OCI-LY3 (cell line): Measurements from ENCODE around the gene CNTNAP1.

Experiments used
- H2AFZ ChIP-seq: fragments of 200-600, 300-600 bp; shearing (Covaris generic); 2 replicates; pipeline ENCODE4 v1.6.0; 2014; ENCODE audit warnings: antibody characterized with exemption, low read depth, low read length
- H3K27ac ChIP-seq: fragments of 200-600, 300-600 bp; sonication (generic); 2 replicates; pipeline ENCODE4 v1.5.1; 2014; ENCODE audit warnings: mild to moderate bottlenecking, low read length, moderate library complexity, mixed read lengths
- H3K27me3 ChIP-seq: fragments of 200-600, 300-600 bp; sonication (generic); 2 replicates; pipeline ENCODE4 v1.6.1; 2014; ENCODE audit warnings: low read depth, low read length, mixed read lengths
- H3K36me3 ChIP-seq: fragments of 200-600, 300-600 bp; sonication (generic); replicated peaks from 2 replicates; pipeline ENCODE3; 2014; ENCODE audit warnings: low read depth, low read length, mixed read lengths
- H3K4me1 ChIP-seq: fragments of 300-600, 200-600 bp; sonication (generic); 2 replicates; pipeline ENCODE4 v1.6.1; 2014; ENCODE audit warnings: low read length, mixed read lengths
- H3K4me2 ChIP-seq: fragments of 200-600, 300-600 bp; sonication (generic); 2 replicates; pipeline ENCODE4 v1.6.1; 2014; ENCODE audit warnings: low read length, mixed read lengths
- H3K4me3 ChIP-seq: fragments of 300-600, 200-600 bp; sonication (generic); 2 replicates; pipeline ENCODE4 v1.5.1; 2014; ENCODE audit warnings: antibody characterized with exemption, mild to moderate bottlenecking, low read length, moderate library complexity
- H3K79me2 ChIP-seq: fragments of 300-600, 200-600 bp; shearing (Covaris generic); 2 replicates; pipeline ENCODE4 v1.6.1; 2014; ENCODE audit warnings: mild to moderate bottlenecking, low read length, mixed read lengths
- H3K9ac ChIP-seq: fragments of 300-600, 200-600 bp; shearing (Covaris generic); 2 replicates; pipeline ENCODE4 v1.6.0; 2014; ENCODE audit warnings: mild to moderate bottlenecking, low read length, moderate library complexity
- H3K9me3 ChIP-seq: fragments of 200-600, 300-600 bp; shearing (Covaris generic); 2 replicates; pipeline ENCODE4 v1.6.1; 2014; ENCODE audit warnings: low read length, mixed read lengths; ENCODE audit not compliant: insufficient read depth
- H4K20me1 ChIP-seq: fragments of 200-600, 300-600 bp; sonication (generic); 2 replicates; pipeline ENCODE4 v1.6.1; 2016; ENCODE audit warnings: low read length, mixed read lengths; ENCODE audit not compliant: insufficient read depth
- CTCF ChIP-seq: fragments of 200-600, 300-600 bp; sonication (generic); IDR thresholded peaks from 2 replicates; pipeline ENCODE4 v1.5.1; 2014; ENCODE audit warnings: antibody characterized with exemption, low read length, low read depth
- EZH2phosphoT487 ChIP-seq: fragments of 200-600 bp; shearing (Covaris generic); IDR thresholded peaks from 2 replicates; pipeline ENCODE4 v1.6.1; 2018; ENCODE audit warnings: antibody characterized with exemption, mixed run types, low read depth

CNTNAP1 gene

GRCh38 chr17:42681976-42682721 lies at the start of gene CNTNAP1:
Gene CNTNAP1 (plus strand): TSS chr17:42682531. CDS start chr17:42682830, 299 bp downstream.
- Histone ChIP-seq H2AFZ (peak within 1 kb of the TSS; percentile 58), H3K9me3 (no peaks in the 10 kb centered on the region), H3K27me3 (no peaks in the 10 kb centered on the region), H3K4me2 (peak within 1 kb of the TSS; percentile 99), H3K79me2 (peaks cover 27% of the 10 kb centered on the region), H4K20me1 (no peaks in the 10 kb centered on the region), H3K36me3 (peaks cover 15% of the 10 kb centered on the region), H3K4me3 (peak within 1 kb of the TSS; percentile 82), H3K4me1 (peaks cover 44% of the 10 kb centered on the region), H3K27ac (peak within 1 kb of the TSS; percentile 66), H3K9ac (peak within 1 kb of the TSS; percentile 85)
- TF ChIP-seq CTCF: no peak
- no peak for TF ChIP-seq EZH2phosphoT487

GRCh38 chr17:42632949-42633444 lies 49.3 kb upstream of the CNTNAP1 start:
- H3K9ac ChIP-seq: no peak overlapping the region
- H3K27ac ChIP-seq: no peak overlapping the region
- no peak overlapping the region; the same call in 1 of the 2 replicates for H2AFZ ChIP-seq
- H3K36me3 ChIP-seq: no peaks in the 10 kb centered on the region
- H3K4me2 ChIP-seq: no peak overlapping the region
- H3K27me3 ChIP-seq: no peaks in the 10 kb centered on the region
- H3K4me3 ChIP-seq: no peak overlapping the region
- no peak for TF ChIP-seq CTCF
- no peak for TF ChIP-seq EZH2phosphoT487
- no peaks in the 10 kb centered on the region for H3K9me3 ChIP-seq
- H4K20me1 ChIP-seq: no peaks in the 10 kb centered on the region
- no peaks in the 10 kb centered on the region for H3K4me1 ChIP-seq
- H3K79me2 ChIP-seq: no peaks in the 10 kb centered on the region

GRCh38 chr17:42639525-42640113 lies 42.7 kb upstream of the CNTNAP1 start:
- Histone ChIP-seq H3K9ac (no peak overlapping the region), H3K4me1 (no peaks in the 10 kb centered on the region), H3K27ac (no peak overlapping the region), H4K20me1 (no peaks in the 10 kb centered on the region), H3K4me3 (no peak overlapping the region), H2AFZ (no peak overlapping the region), H3K4me2 (no peak overlapping the region), H3K36me3 (no peaks in the 10 kb centered on the region), H3K27me3 (peaks cover 4% of the 10 kb centered on the region; the same call in 1 of the 2 replicates), H3K79me2 (no peaks in the 10 kb centered on the region), H3K9me3 (no peaks in the 10 kb centered on the region)
- TF ChIP-seq EZH2phosphoT487 (no peak), CTCF (no peak)

GRCh38 chr17:42640121-42640520 lies 42.2 kb upstream of the CNTNAP1 start:
- Histone ChIP-seq H3K4me1 (no peaks in the 10 kb centered on the region), H4K20me1 (no peaks in the 10 kb centered on the region), H3K9ac (no peak overlapping the region), H3K9me3 (no peaks in the 10 kb centered on the region), H3K36me3 (no peaks in the 10 kb centered on the region), H3K79me2 (no peaks in the 10 kb centered on the region), H2AFZ (no peak overlapping the region), H3K4me3 (no peak overlapping the region), H3K4me2 (no peak overlapping the region), H3K27me3 (peaks cover 4% of the 10 kb centered on the region; the same call in 1 of the 2 replicates), H3K27ac (no peak overlapping the region)
- TF ChIP-seq EZH2phosphoT487: no peak
- no peak for TF ChIP-seq CTCF
